Measurements from ENCODE around the gene FAM222A. TPM values are rescaled to one million over a fixed set of nuclear protein-coding genes. Genes with fewer than 3 reads are reported as not detected.

The FAM222A gene
- total RNA-seq, 5 donors from 2014 or later (not counting 1 experiment from before 2014, with no cell fraction given): 0.95 to 4.2 (median 1.6) TPM

GRCh38 chr12:109696485-109697269 is 16.9 kb upstream of the FAM222A start:
- Histone ChIP-seq H3K4me3 (ENCODE audit: control insufficient read depth in 1 of 2, extremely low read depth in 1 of 2, low read length in 1 of 2) (no peak overlapping the region), H3K27ac (ENCODE audit: low read length) (no peak overlapping the region), H3K9me3 (no peaks in the 10 kb centered on the region), H3K4me1 (ENCODE audit: control insufficient read depth in 1 of 2, extremely low read depth in 1 of 2, insufficient read depth in 2 of 2, low read length in 2 of 2) (no peaks in the 10 kb centered on the region), H3K36me3 (ENCODE audit: control insufficient read depth in 2 of 2, extremely low read depth in 1 of 2, insufficient read depth in 1 of 2, low read length in 1 of 2) (no peaks in the 10 kb centered on the region), H3K27me3 (replicated peaks in 1 of 2; ENCODE audit: control insufficient read depth in 2 of 2, extremely low read depth in 1 of 2, insufficient read depth in 2 of 2, low read length in 1 of 2) (peaks cover 0 to 21% of the 10 kb centered on the region in 2 experiments)
- Mint-ChIP-seq H3K27me3 (peaks cover 11 to 15% of the 10 kb centered on the region in 2 donors), H3K4me3 (no peak overlapping the region), H3K36me3 (no peaks in the 10 kb centered on the region), H3K27ac (no peak overlapping the region), H3K9me3 (no peaks in the 10 kb centered on the region), H3K4me1 (no peaks in the 10 kb centered on the region)
- POLR2A ChIA-PET: no interaction called here
- CTCF ChIA-PET: no interaction called here
- WGBS (ENCODE audit: insufficient coverage): 74% methylated on average over 3 of the region's 6 CpGs
- DNase-seq: no peak
- ATAC-seq (replicated peaks in 1 of 4): no peak

GRCh38 chr12:109697270-109697553 is 16.4 kb upstream of the FAM222A start:
- no peak overlapping the region for H3K27ac ChIP-seq (ENCODE audit: low read length)
- H3K9me3 Mint-ChIP-seq: no peaks in the 10 kb centered on the region
- no CpG with 5 or more reads among the region's 2 CpGs for WGBS (ENCODE audit: insufficient coverage)
- H3K36me3 Mint-ChIP-seq: no peaks in the 10 kb centered on the region
- DNase-seq: no peak
- H3K4me3 Mint-ChIP-seq: no peak overlapping the region
- ChIA-PET POLR2A (no interaction called here), CTCF (no interaction called here)
- no peaks in the 10 kb centered on the region for H3K9me3 ChIP-seq
- H3K36me3 ChIP-seq (ENCODE audit: control insufficient read depth in 2 of 2, extremely low read depth in 1 of 2, insufficient read depth in 1 of 2, low read length in 1 of 2): no peaks in the 10 kb centered on the region
- no peak overlapping the region for H3K27ac Mint-ChIP-seq
- peaks cover 11 to 13% of the 10 kb centered on the region in 2 donors for H3K27me3 Mint-ChIP-seq
- no peaks in the 10 kb centered on the region for H3K4me1 ChIP-seq (ENCODE audit: control insufficient read depth in 1 of 2, extremely low read depth in 1 of 2, insufficient read depth in 2 of 2, low read length in 2 of 2)
- no peak for ATAC-seq (replicated peaks in 1 of 4)
- no peak overlapping the region for H3K4me3 ChIP-seq (ENCODE audit: control insufficient read depth in 1 of 2, extremely low read depth in 1 of 2, low read length in 1 of 2)
- peaks cover 0 to 24% of the 10 kb centered on the region in 2 experiments for H3K27me3 ChIP-seq (replicated peaks in 1 of 2; ENCODE audit: control insufficient read depth in 2 of 2, extremely low read depth in 1 of 2, insufficient read depth in 2 of 2, low read length in 1 of 2)
- no peaks in the 10 kb centered on the region for H3K4me1 Mint-ChIP-seq

- ATAC-seq (replicated peaks in 1 of 4): no peak
- CTCF ChIA-PET: no interaction called here
- POLR2A ChIA-PET: no interaction called here
- H3K9me3 ChIP-seq: no peaks in the 10 kb centered on the region
- Mint-ChIP-seq H3K36me3 (no peaks in the 10 kb centered on the region), H3K9me3 (no peaks in the 10 kb centered on the region), H3K4me3 (no peak overlapping the region), H3K27ac (peak overlapping the region in 1 of 2 donors; percentile 3), H3K4me1 (no peaks in the 10 kb centered on the region), H3K27me3 (peaks cover 6 to 8% of the 10 kb centered on the region in 2 donors)
- DNase-seq: no peak
- H3K36me3 ChIP-seq (ENCODE audit: control insufficient read depth in 2 of 2, extremely low read depth in 1 of 2, insufficient read depth in 1 of 2, low read length in 1 of 2): no peaks in the 10 kb centered on the region
- H3K4me1 ChIP-seq (ENCODE audit: control insufficient read depth in 1 of 2, extremely low read depth in 1 of 2, insufficient read depth in 2 of 2, low read length in 2 of 2): no peaks in the 10 kb centered on the region
- WGBS (ENCODE audit: insufficient coverage): 86% methylated on average over 10 of the region's 11 CpGs
- H3K4me3 ChIP-seq (ENCODE audit: control insufficient read depth in 1 of 2, extremely low read depth in 1 of 2, low read length in 1 of 2): no peak overlapping the region
- peaks cover 0 to 24% of the 10 kb centered on the region in 2 experiments for H3K27me3 ChIP-seq (replicated peaks in 1 of 2; ENCODE audit: control insufficient read depth in 2 of 2, extremely low read depth in 1 of 2, insufficient read depth in 2 of 2, low read length in 1 of 2)
- H3K27ac ChIP-seq (ENCODE audit: low read length): no peak overlapping the region
Observed at GRCh38 chr12:109697877-109698468, 15.7 kb upstream of the FAM222A start.

GRCh38 chr12:109698820-109699219 is 14.8 kb upstream of the FAM222A start:
- Histone ChIP-seq H3K27ac (ENCODE audit: low read length) (no peak overlapping the region), H3K4me3 (ENCODE audit: control insufficient read depth in 1 of 2, extremely low read depth in 1 of 2, low read length in 1 of 2) (no peak overlapping the region), H3K9me3 (no peaks in the 10 kb centered on the region), H3K4me1 (ENCODE audit: control insufficient read depth in 1 of 2, extremely low read depth in 1 of 2, insufficient read depth in 2 of 2, low read length in 2 of 2) (no peaks in the 10 kb centered on the region), H3K27me3 (replicated peaks in 1 of 2; ENCODE audit: control insufficient read depth in 2 of 2, extremely low read depth in 1 of 2, insufficient read depth in 2 of 2, low read length in 1 of 2) (peaks cover 0 to 26% of the 10 kb centered on the region in 2 experiments), H3K36me3 (ENCODE audit: control insufficient read depth in 2 of 2, extremely low read depth in 1 of 2, insufficient read depth in 1 of 2, low read length in 1 of 2) (no peaks in the 10 kb centered on the region)
- no peak for DNase-seq
- Mint-ChIP-seq H3K9me3 (no peaks in the 10 kb centered on the region), H3K4me3 (no peak overlapping the region), H3K27ac (no peak overlapping the region), H3K27me3 (peaks cover 4 to 9% of the 10 kb centered on the region in 2 donors), H3K4me1 (no peaks in the 10 kb centered on the region), H3K36me3 (no peaks in the 10 kb centered on the region)
- 87% methylated on average over 4 of the region's 7 CpGs for WGBS (ENCODE audit: insufficient coverage)
- POLR2A ChIA-PET: no interaction called here
- ATAC-seq (replicated peaks in 1 of 4): no peak
- CTCF ChIA-PET: no interaction called here

GRCh38 chr12:109701064-109701463 is 12.6 kb upstream of the FAM222A start:
- no peak for ATAC-seq (replicated peaks in 1 of 4)
- H3K9me3 Mint-ChIP-seq: no peaks in the 10 kb centered on the region
- 66% methylated on average over 5 of the region's 6 CpGs for WGBS (ENCODE audit: insufficient coverage)

GRCh38 chr12:109702111-109702841 is 11.3 kb upstream of the FAM222A start:
- peaks cover 7 to 16% of the 10 kb centered on the region in 2 donors for H3K27me3 Mint-ChIP-seq
- no peak for DNase-seq
- WGBS (ENCODE audit: insufficient coverage): 75% methylated on average over 1 of the region's 9 CpGs
- H3K36me3 Mint-ChIP-seq: no peaks in the 10 kb centered on the region
- Histone ChIP-seq H3K27me3 (replicated peaks in 1 of 2; ENCODE audit: control insufficient read depth in 2 of 2, extremely low read depth in 1 of 2, insufficient read depth in 2 of 2, low read length in 1 of 2) (peaks cover 0 to 35% of the 10 kb centered on the region in 2 experiments), H3K9me3 (no peaks in the 10 kb centered on the region), H3K36me3 (ENCODE audit: control insufficient read depth in 2 of 2, extremely low read depth in 1 of 2, insufficient read depth in 1 of 2, low read length in 1 of 2) (no peaks in the 10 kb centered on the region), H3K4me1 (ENCODE audit: control insufficient read depth in 1 of 2, extremely low read depth in 1 of 2, insufficient read depth in 2 of 2, low read length in 2 of 2) (no peaks in the 10 kb centered on the region), H3K4me3 (ENCODE audit: control insufficient read depth in 1 of 2, extremely low read depth in 1 of 2, low read length in 1 of 2) (no peak overlapping the region), H3K27ac (ENCODE audit: low read length) (no peak overlapping the region)
- no peak overlapping the region for H3K27ac Mint-ChIP-seq
- ATAC-seq (replicated peaks in 1 of 4): no peak
- H3K4me1 Mint-ChIP-seq: no peaks in the 10 kb centered on the region
- no peak overlapping the region for H3K4me3 Mint-ChIP-seq
- ChIA-PET CTCF (no interaction called here), POLR2A (no interaction called here)
- H3K9me3 Mint-ChIP-seq: no peaks in the 10 kb centered on the region

More at GRCh38 chr12:109701064-109701463, 12.6 kb upstream of the FAM222A start:
- CTCF ChIA-PET: no interaction called here
- no peaks in the 10 kb centered on the region for H3K4me1 ChIP-seq (ENCODE audit: control insufficient read depth in 1 of 2, extremely low read depth in 1 of 2, insufficient read depth in 2 of 2, low read length in 2 of 2)
- no peak overlapping the region for H3K27ac ChIP-seq (ENCODE audit: low read length)
- H3K27ac Mint-ChIP-seq: no peak overlapping the region
- H3K4me3 Mint-ChIP-seq: no peak overlapping the region
- no peak for DNase-seq
- peaks cover 0 to 28% of the 10 kb centered on the region in 2 experiments for H3K27me3 ChIP-seq (replicated peaks in 1 of 2; ENCODE audit: control insufficient read depth in 2 of 2, extremely low read depth in 1 of 2, insufficient read depth in 2 of 2, low read length in 1 of 2)
- H3K4me3 ChIP-seq (ENCODE audit: control insufficient read depth in 1 of 2, extremely low read depth in 1 of 2, low read length in 1 of 2): no peak overlapping the region
- no peaks in the 10 kb centered on the region for H3K36me3 ChIP-seq (ENCODE audit: control insufficient read depth in 2 of 2, extremely low read depth in 1 of 2, insufficient read depth in 1 of 2, low read length in 1 of 2)
- H3K27me3 Mint-ChIP-seq: peaks cover 7 to 16% of the 10 kb centered on the region in 2 donors
- no peaks in the 10 kb centered on the region for H3K36me3 Mint-ChIP-seq
- H3K4me1 Mint-ChIP-seq: no peaks in the 10 kb centered on the region
- H3K9me3 ChIP-seq: no peaks in the 10 kb centered on the region
- POLR2A ChIA-PET: no interaction called here
